Breast epithelium (tissue), 4 donors: ENCODE measurements around the gene HDAC4. TPM values are rescaled to one million over a fixed set of nuclear protein-coding genes. Genes with fewer than 3 reads are reported as not detected.

Source experiments
- DNase-seq, 2 donors: peaks; one replicate each; pipeline ENCODE4 v3.0.0-alpha.2; 2019; ENCODE audit warnings: low spot score in 2 of 2
- H3K27ac ChIP-seq, 2 donors: fragments of 200-600 bp; sonication (generic) in 1 of 2; one replicate each; pipeline ENCODE4 v1.5.1; 2016 to 2019; ENCODE audit warnings: mild to moderate bottlenecking in 1 of 2
- H3K27me3 ChIP-seq, 2 donors: fragments of 200-600 bp; sonication (generic) in 1 of 2; one replicate each; pipeline versions ENCODE4 v1.5.1 to v1.6.0; 2017 to 2019; ENCODE audit warnings: control low read depth in 1 of 2, mild to moderate bottlenecking in 1 of 2
- H3K36me3 ChIP-seq: fragments of 200-600 bp; one replicate; pipeline ENCODE4 v1.5.1; 2019
- H3K4me1 ChIP-seq, 2 donors: fragments of 200-600 bp; sonication (generic); one replicate each; pipeline ENCODE4 v1.5.1; 2016 to 2019; ENCODE audit warnings: control low read depth in 1 of 2
- H3K4me3 ChIP-seq, 3 donors: fragments of 200-600 bp; sonication (generic); 1 replicate in 2 of 3; 2 replicates in 1 of 3; pipeline ENCODE4 v1.5.1; 2016 to 2019; ENCODE audit warnings: mild to moderate bottlenecking in 3 of 3, moderate library complexity in 2 of 3
- H3K9me3 ChIP-seq, 2 donors: fragments of 200-600 bp; sonication (generic) in 1 of 2; one replicate each; pipeline ENCODE4 v1.5.1; 2016 to 2019; ENCODE audit warnings: control low read depth in 1 of 2
- POLR2A ChIP-seq: fragments of 450-650 bp; IDR thresholded peaks from one replicate; pipeline ENCODE4 v1.6.1; 2016; ENCODE audit warnings: antibody characterized with exemption, mild to moderate bottlenecking, moderate library complexity
- POLR2AphosphoS5 ChIP-seq, 3 donors: sonication (generic); formaldehyde crosslinking; IDR thresholded peaks; one replicate each; pipeline ENCODE4 v1.6.1; 2017; ENCODE audit warnings: antibody characterized with exemption in 3 of 3
- intact Hi-C: fragments of 100-400 bp; cut with DNase I; formaldehyde crosslinking; loops from one replicate; pipeline ENCODE4 v1.15.1; 2023; ENCODE audit warnings: low total_unique reads
- total RNA-seq, 3 donors: library from RNA; depleted of rRNA; stranded (reverse); fragments of >200 nt; gene quantifications; one replicate each; pipeline ENCODE4 v1.1.0, GENCODE V29; 2016
- TF ChIP-seq, protein P1 (sequence below), 3 donors: fragments of 450-650 bp; IDR thresholded peaks; one replicate each; pipeline ENCODE4 v1.5.1; 2016 to 2017; ENCODE audit warnings: antibody characterized with exemption in 3 of 3, mild to moderate bottlenecking in 3 of 3, moderate library complexity in 3 of 3

HDAC4 gene
- total RNA-seq, 3 donors from 2014 or later, result 20.3 to 36.0 (median 32.8) TPM

GRCh38 chr2:239368321-239368720 lies 32.5 kb downstream of the HDAC4 start:
- H3K4me1 ChIP-seq, result no peaks in the 10 kb centered on the region
- TF ChIP-seq, protein P1, sequence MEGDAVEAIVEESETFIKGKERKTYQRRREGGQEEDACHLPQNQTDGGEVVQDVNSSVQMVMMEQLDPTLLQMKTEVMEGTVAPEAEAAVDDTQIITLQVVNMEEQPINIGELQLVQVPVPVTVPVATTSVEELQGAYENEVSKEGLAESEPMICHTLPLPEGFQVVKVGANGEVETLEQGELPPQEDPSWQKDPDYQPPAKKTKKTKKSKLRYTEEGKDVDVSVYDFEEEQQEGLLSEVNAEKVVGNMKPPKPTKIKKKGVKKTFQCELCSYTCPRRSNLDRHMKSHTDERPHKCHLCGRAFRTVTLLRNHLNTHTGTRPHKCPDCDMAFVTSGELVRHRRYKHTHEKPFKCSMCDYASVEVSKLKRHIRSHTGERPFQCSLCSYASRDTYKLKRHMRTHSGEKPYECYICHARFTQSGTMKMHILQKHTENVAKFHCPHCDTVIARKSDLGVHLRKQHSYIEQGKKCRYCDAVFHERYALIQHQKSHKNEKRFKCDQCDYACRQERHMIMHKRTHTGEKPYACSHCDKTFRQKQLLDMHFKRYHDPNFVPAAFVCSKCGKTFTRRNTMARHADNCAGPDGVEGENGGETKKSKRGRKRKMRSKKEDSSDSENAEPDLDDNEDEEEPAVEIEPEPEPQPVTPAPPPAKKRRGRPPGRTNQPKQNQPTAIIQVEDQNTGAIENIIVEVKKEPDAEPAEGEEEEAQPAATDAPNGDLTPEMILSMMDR (IDR thresholded peaks at IDR 0.05), result no peak
- TF ChIP-seq POLR2AphosphoS5 (IDR thresholded peaks at IDR 0.05) (no peak), POLR2A (no peak)
- H3K27ac ChIP-seq, result no peak overlapping the region
- no peaks in the 10 kb centered on the region for H3K36me3 ChIP-seq
- intact Hi-C loops, result no loop called here
- DNase-seq, result peak in 1 of 2 donors; percentile 43
- no peaks in the 10 kb centered on the region for H3K9me3 ChIP-seq
- H3K27me3 ChIP-seq, result no peaks in the 10 kb centered on the region
- no peak overlapping the region for H3K4me3 ChIP-seq

DNA sequence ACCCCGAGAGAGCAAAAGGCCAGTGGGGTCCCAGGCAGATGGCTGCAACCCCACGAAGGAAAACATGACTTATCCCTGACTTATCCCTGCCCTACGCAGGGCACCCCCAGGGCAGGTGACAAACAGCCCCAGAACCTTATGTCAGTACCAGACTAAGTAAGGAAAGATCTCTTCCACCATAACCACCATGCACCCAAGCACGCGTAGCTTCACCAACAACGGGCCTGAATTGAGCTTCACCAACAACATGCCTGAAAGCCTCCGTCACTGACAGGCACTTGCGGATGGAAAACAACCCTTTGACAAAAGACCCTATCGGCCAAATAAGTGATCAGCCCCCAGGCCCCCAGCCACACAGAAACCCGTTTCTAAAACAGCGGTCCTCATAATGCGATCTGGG lies 34.1 kb downstream of the HDAC4 start:
- H3K4me1 ChIP-seq, result no peaks in the 10 kb centered on the region
- TF ChIP-seq, protein P1 (IDR thresholded peaks at IDR 0.05), result no peak
- TF ChIP-seq POLR2AphosphoS5 (IDR thresholded peaks at IDR 0.05) (no peak), POLR2A (no peak)

DNA sequence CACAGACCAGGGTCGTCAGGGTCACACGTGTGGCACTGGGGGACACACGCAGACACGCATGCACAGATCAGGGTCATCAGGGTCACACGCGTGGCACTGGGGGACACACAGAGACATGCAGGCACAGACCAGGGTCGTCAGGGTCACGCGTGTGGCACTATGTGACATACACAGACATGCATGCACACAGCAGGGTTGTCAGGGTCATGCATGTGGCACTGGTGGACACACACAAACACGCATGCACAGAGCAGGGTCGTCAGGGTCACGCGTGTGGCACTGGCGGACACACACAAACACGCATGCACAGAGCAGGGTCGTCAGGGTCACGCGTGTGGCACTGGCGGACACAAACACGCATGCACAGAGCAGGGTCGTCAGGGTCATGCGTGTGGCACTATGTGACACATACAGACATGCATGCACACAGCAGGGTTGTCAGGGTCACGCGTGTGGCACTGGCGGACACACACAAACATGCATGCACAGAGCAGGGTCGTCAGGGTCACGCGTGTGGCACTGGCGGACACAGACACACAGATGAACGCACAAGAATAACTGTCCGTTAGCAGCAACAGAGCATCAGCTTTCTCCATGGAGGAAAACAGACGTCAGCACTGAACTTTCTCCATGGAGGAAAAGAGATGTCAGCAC lies 34.9 kb downstream of the HDAC4 start:
- intact Hi-C loops, result no loop called here
- DNase-seq, result peak in 1 of 2 donors; percentile 15
- H3K27ac ChIP-seq, result no peak overlapping the region
- no peaks in the 10 kb centered on the region for H3K27me3 ChIP-seq
- H3K4me3 ChIP-seq, result no peak overlapping the region
- H3K4me1 ChIP-seq, result no peaks in the 10 kb centered on the region
- no peaks in the 10 kb centered on the region for H3K9me3 ChIP-seq
- no peaks in the 10 kb centered on the region for H3K36me3 ChIP-seq
- no peak for TF ChIP-seq POLR2A
- TF ChIP-seq, protein P1 (IDR thresholded peaks at IDR 0.05), result no peak
- no peak for TF ChIP-seq POLR2AphosphoS5 (IDR thresholded peaks at IDR 0.05)

More for the DNA sequence above, 34.1 kb downstream of the HDAC4 start:
- H3K4me3 ChIP-seq, result no peak overlapping the region
- DNase-seq, result peak in 1 of 2 donors; percentile 24
- no peaks in the 10 kb centered on the region for H3K27me3 ChIP-seq
- intact Hi-C loops, result no loop called here
- H3K27ac ChIP-seq, result no peak overlapping the region
- no peaks in the 10 kb centered on the region for H3K36me3 ChIP-seq
- no peaks in the 10 kb centered on the region for H3K9me3 ChIP-seq

DNA sequence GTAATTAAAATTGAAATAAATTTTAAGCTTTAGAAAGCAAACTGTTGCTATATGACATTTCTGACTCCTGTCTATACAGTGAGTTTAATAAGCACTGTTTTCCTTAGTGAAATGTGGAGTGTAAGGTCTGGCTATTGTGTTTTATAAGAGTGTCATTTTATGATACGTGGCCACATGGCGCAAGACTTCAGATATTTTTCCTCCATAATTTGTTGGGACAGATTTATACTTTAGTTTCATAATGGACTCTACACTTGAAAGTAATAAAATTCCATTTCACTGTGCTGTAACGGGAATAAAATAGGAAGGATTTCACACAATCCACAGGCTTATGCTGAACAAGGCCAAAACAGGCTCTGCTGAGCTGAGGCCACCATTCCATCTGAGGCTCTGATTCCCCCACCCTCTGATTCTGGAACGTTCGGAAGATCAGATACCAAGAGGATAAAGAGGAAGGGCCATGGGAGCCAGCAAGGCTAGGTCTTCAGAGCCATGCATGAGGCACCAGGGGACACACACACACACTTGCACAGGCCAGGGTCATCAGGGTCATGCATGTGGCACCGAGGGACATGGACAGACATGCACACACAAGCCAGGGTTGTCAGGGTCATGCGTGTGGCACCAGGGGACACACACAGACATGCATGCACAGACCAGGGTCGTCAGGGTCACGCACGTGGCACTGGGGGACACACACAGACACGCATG lies 35.6 kb downstream of the HDAC4 start:
- Histone ChIP-seq H3K27me3 (no peaks in the 10 kb centered on the region), H3K36me3 (no peaks in the 10 kb centered on the region), H3K9me3 (no peaks in the 10 kb centered on the region), H3K4me1 (no peaks in the 10 kb centered on the region), H3K4me3 (no peak overlapping the region), H3K27ac (no peak overlapping the region)
- peak in 1 of 2 donors; percentile 22 for DNase-seq
- TF ChIP-seq POLR2AphosphoS5 (IDR thresholded peaks at IDR 0.05), result no peak
- no peak for TF ChIP-seq POLR2A
- TF ChIP-seq, protein P1 (IDR thresholded peaks at IDR 0.05), result no peak
- intact Hi-C loops, result no loop called here

DNA sequence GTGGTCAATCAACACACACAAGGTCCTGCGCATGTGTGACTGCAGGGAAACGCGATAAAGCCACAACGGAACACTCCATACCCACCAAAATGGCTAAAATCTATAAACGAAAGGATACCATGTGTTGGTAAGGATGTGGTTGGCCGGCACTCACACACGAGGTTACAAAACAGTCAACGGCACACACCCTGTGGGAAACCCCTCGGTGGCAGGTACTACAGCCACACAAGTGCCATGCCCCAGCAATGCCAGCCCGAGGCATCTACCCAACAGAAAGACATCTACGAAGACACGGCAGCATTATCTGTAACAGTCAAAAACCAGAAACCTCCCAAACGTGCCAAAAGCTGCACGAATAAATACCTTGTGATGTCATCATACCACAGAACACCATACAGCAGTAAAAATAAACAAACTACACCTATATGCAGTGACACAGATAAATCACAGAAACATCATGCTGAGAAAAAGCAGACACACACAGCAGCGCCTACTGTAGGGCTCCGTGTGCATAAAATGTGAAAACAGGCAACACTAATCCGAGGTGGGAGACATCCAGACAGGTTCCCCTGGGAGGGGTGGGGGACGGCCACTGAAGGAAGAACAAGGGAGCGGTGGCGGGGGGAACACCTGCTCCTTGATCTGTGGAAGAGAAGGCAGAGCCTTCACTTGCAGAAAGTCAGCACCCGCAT lies 36.7 kb downstream of the HDAC4 start:
- H3K4me3 ChIP-seq, result no peak overlapping the region
- intact Hi-C loops, result no loop called here
- TF ChIP-seq POLR2A (no peak), POLR2AphosphoS5 (IDR thresholded peaks at IDR 0.05) (no peak)
- TF ChIP-seq, protein P1 (IDR thresholded peaks at IDR 0.05), result no peak
- H3K27me3 ChIP-seq, result no peaks in the 10 kb centered on the region
- H3K9me3 ChIP-seq, result no peaks in the 10 kb centered on the region
- H3K36me3 ChIP-seq, result no peaks in the 10 kb centered on the region
- H3K27ac ChIP-seq, result no peak overlapping the region
- DNase-seq, result peak in 1 of 2 donors; percentile 40
- H3K4me1 ChIP-seq, result no peaks in the 10 kb centered on the region
